Kidney epithelial cell (primary cell): ENCODE measurements around the gene PPM1M. TPM values are rescaled to one million over a fixed set of nuclear protein-coding genes. Genes with fewer than 3 reads are reported as not detected.

Experiments
- DNase-seq: peaks from one replicate; pipeline ENCODE4 v3.0.0-alpha.2; 2010; ENCODE audit warnings: low read depth
- H3K27me3 ChIP-seq: 2 replicates; pipeline ENCODE4 v1.6.0; 2011; ENCODE audit warnings: low read length; ENCODE audit not compliant: control insufficient read depth, insufficient read depth
- H3K36me3 ChIP-seq: 2 replicates; pipeline ENCODE4 v1.5.1; 2011; ENCODE audit warnings: low read length; ENCODE audit not compliant: control insufficient read depth, insufficient read depth
- H3K4me3 ChIP-seq: 2 replicates; pipeline ENCODE4 v1.5.1; 2011; ENCODE audit warnings: low read depth, mild to moderate bottlenecking, control low read depth, low read length
- CTCF ChIP-seq: IDR thresholded peaks from 2 replicates; pipeline ENCODE4 v1.5.1; 2011; ENCODE audit warnings: mild to moderate bottlenecking, moderate library complexity, low read length, control low read depth, inconsistent platforms; ENCODE audit not compliant: insufficient read depth, poor library complexity, severe bottlenecking
- total RNA-seq: library from RNA; depleted of rRNA; stranded (reverse); fragments of >200 nt; gene quantifications from 2 replicates; pipeline ENCODE4 v1.2.3, GENCODE V29; 2015

Gene PPM1M
- total RNA-seq, 1 donor from 2014 or later = 6.1 TPM

- Histone ChIP-seq H3K4me3 (no peak overlapping the region), H3K36me3 (no peaks in the 10 kb centered on the region), H3K27me3 (no peaks in the 10 kb centered on the region)
- no peak for TF ChIP-seq CTCF
- DNase-seq = no peak
Observed at GRCh38 chr3:52246728-52247408, 1.3 kb downstream of the PPM1M start.

- no peaks in the 10 kb centered on the region for H3K27me3 ChIP-seq
- no peaks in the 10 kb centered on the region for H3K36me3 ChIP-seq
- TF ChIP-seq CTCF = no peak
- H3K4me3 ChIP-seq = no peak overlapping the region
- DNase-seq = no peak
Observed at GRCh38 chr3:52247409-52248164, 2.0 kb downstream of the PPM1M start.

- Histone ChIP-seq H3K36me3 (no peaks in the 10 kb centered on the region), H3K4me3 (no peak overlapping the region)
- TF ChIP-seq CTCF = no peak
Observed at GRCh38 chr3:52248165-52248541, 2.6 kb downstream of the PPM1M start.

GRCh38 chr3:52248816-52249547 is 3.4 kb downstream of the PPM1M start:
- Histone ChIP-seq H3K36me3 (peaks cover 2% of the 10 kb centered on the region), H3K4me3 (no peak overlapping the region), H3K27me3 (no peaks in the 10 kb centered on the region)
- no peak for TF ChIP-seq CTCF
- DNase-seq = no peak

More at GRCh38 chr3:52248165-52248541, 2.6 kb downstream of the PPM1M start:
- no peaks in the 10 kb centered on the region for H3K27me3 ChIP-seq
- DNase-seq = no peak

GRCh38 chr3:52249683-52250082 is 4.1 kb downstream of the PPM1M start:
- Histone ChIP-seq H3K27me3 (no peaks in the 10 kb centered on the region), H3K36me3 (peaks cover 2% of the 10 kb centered on the region), H3K4me3 (no peak overlapping the region)
- DNase-seq = no peak
- TF ChIP-seq CTCF = no peak
